ENCODE data around the gene TTLL9.
"Not testable (repeated sequence)": the region's sequence is repeated elsewhere in the genome, so short reads cannot be mapped to it uniquely, and the experiment has no call there.

Gene TTLL9

GRCh38 chr20:31916708-31917107 lies 46.3 kb downstream of the TTLL9 start:
- no peak for DNase-seq (ENCODE audit: low read depth, low spot score)

GRCh38 chr20:31917962-31918412 lies 47.6 kb downstream of the TTLL9 start:
- H3K4me3 ChIP-seq (ENCODE audit: low read depth, low read length); DNase-seq (ENCODE audit: low read depth, low spot score); in situ Hi-C loops (cut with HindIII; ENCODE audit: low sequenced_read_pairs): not testable (repeated sequence)

More at GRCh38 chr20:31916708-31917107, 46.3 kb downstream of the TTLL9 start:
- H3K4me3 ChIP-seq (ENCODE audit: low read depth, low read length): no peak overlapping the region
- TF ChIP-seq CTCF (IDR thresholded peaks at IDR 0.05; ENCODE audit: low read depth, low read length): no peak
- in situ Hi-C loops (cut with HindIII; ENCODE audit: low sequenced_read_pairs): no loop called here

GRCh38 chr20:31918466-31919105 lies 48.2 kb downstream of the TTLL9 start:
- TF ChIP-seq CTCF (IDR thresholded peaks at IDR 0.05; ENCODE audit: low read depth, low read length): no peak
- in situ Hi-C loops (cut with HindIII; ENCODE audit: low sequenced_read_pairs): no loop called here
- no peak overlapping the region for H3K4me3 ChIP-seq (ENCODE audit: low read depth, low read length)
- DNase-seq (ENCODE audit: low read depth, low spot score): no peak

GRCh38 chr20:31919410-31920155 lies 49.1 kb downstream of the TTLL9 start:
- no peak for TF ChIP-seq CTCF (IDR thresholded peaks at IDR 0.05; ENCODE audit: low read depth, low read length)
- DNase-seq (ENCODE audit: low read depth, low spot score): no peak
- in situ Hi-C loops (cut with HindIII; ENCODE audit: low sequenced_read_pairs): no loop called here
- H3K4me3 ChIP-seq (ENCODE audit: low read depth, low read length): no peak overlapping the region

- H3K4me3 ChIP-seq (ENCODE audit: low read depth, low read length): no peak overlapping the region
- in situ Hi-C loops (cut with HindIII; ENCODE audit: low sequenced_read_pairs): no loop called here
Measured at GRCh38 chr20:31920275-31920855, 49.9 kb downstream of the TTLL9 start.

GRCh38 chr20:31921480-31921879 lies 51.0 kb downstream of the TTLL9 start:
- H3K4me3 ChIP-seq (ENCODE audit: low read depth, low read length); in situ Hi-C loops (cut with HindIII; ENCODE audit: low sequenced_read_pairs); DNase-seq (ENCODE audit: low read depth, low spot score): not testable (repeated sequence)

More at GRCh38 chr20:31920275-31920855, 49.9 kb downstream of the TTLL9 start:
- no peak for TF ChIP-seq CTCF (IDR thresholded peaks at IDR 0.05; ENCODE audit: low read depth, low read length)
- no peak for DNase-seq (ENCODE audit: low read depth, low spot score)

- DNase-seq (ENCODE audit: low read depth, low spot score): no peak
- H3K4me3 ChIP-seq (ENCODE audit: low read depth, low read length): no peak overlapping the region
- in situ Hi-C loops (cut with HindIII; ENCODE audit: low sequenced_read_pairs): no loop called here
- no peak for TF ChIP-seq CTCF (IDR thresholded peaks at IDR 0.05; ENCODE audit: low read depth, low read length)
Measured at GRCh38 chr20:31922181-31922580, 51.7 kb downstream of the TTLL9 start.

All from astrocyte of the spinal cord (primary cell).